ENCODE results near the gene CLMN.

DNA sequence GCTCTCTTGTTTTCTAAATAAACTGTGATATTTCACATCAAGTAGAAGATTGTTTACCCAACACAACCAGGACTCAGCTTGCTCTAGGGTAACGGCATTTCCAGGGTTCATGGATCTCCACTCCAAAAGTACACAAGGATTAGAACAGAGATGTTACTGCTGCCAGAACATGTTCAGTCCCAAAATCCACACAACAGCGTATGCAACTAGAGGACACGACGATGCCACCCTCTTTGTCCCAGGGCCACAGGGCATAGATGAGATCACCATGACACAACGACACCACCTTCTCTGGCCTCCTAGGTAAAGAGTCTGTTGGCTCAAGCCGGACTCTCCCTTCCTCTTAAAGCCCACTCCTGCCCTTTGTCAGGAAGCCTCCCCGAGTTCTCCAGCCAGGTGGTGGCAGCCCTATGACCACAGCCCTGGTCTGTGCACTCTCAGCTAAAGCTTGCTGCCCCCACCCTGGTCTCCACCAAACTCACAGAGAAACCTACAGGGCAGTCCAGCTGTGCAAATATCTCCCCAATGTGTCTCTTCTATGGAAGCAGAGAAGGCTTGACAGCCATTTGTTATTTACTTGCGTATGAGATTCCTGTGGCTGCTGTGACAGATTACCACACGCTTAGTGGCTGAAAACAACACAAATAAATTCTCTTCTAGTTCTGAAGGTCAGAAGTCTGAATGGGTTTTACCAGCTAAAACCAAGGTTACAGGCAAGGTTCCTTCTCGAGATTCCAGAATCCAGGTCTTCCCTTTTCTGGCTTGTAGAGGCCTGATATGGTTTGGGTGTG, 10.3 kb downstream of the CLMN start:
- TF ChIP-seq, protein P1, sequence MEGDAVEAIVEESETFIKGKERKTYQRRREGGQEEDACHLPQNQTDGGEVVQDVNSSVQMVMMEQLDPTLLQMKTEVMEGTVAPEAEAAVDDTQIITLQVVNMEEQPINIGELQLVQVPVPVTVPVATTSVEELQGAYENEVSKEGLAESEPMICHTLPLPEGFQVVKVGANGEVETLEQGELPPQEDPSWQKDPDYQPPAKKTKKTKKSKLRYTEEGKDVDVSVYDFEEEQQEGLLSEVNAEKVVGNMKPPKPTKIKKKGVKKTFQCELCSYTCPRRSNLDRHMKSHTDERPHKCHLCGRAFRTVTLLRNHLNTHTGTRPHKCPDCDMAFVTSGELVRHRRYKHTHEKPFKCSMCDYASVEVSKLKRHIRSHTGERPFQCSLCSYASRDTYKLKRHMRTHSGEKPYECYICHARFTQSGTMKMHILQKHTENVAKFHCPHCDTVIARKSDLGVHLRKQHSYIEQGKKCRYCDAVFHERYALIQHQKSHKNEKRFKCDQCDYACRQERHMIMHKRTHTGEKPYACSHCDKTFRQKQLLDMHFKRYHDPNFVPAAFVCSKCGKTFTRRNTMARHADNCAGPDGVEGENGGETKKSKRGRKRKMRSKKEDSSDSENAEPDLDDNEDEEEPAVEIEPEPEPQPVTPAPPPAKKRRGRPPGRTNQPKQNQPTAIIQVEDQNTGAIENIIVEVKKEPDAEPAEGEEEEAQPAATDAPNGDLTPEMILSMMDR (IDR thresholded peaks at IDR 0.05; ENCODE audit: low read length): no peak
- no peak for TF ChIP-seq EZH2 (IDR thresholded peaks at IDR 0.05; ENCODE audit: borderline replicate concordance, low read length)
